Pulmonary artery endothelial cell (primary cell): Measurements from ENCODE around the gene NDC1. TPM values are rescaled to one million over a fixed set of nuclear protein-coding genes. Genes with fewer than 3 reads are reported as not detected.
"Not testable (repeated sequence)": the region's sequence is repeated elsewhere in the genome, so short reads cannot be mapped to it uniquely, and the experiment has no call there.

Experiments used
- DNase-seq: peaks from one replicate; pipeline ENCODE4 v3.0.0-alpha.2; 2011; ENCODE audit warnings: low read depth, low spot score
- total RNA-seq: library from RNA; depleted of rRNA; stranded (reverse); fragments of >200 nt; gene quantifications from 2 replicates; pipeline ENCODE4 v1.2.3, GENCODE V29; 2014

The NDC1 gene
- 29.7 and 52.5 TPM in 2 replicates for total RNA-seq

- DNase-seq = peak; percentile 86
Measured at GRCh38 chr1:53837924-53838653, at the start of gene NDC1. Gene NDC1, minus strand, starts transcription at chr1:53838296. Its CDS starts 35 bp downstream, at chr1:53838261.

GRCh38 chr1:53883600-53883999 lies 45.5 kb upstream of the NDC1 start:
- DNase-seq = not testable (repeated sequence)

- DNase-seq = not testable (repeated sequence)
Measured at GRCh38 chr1:53881853-53882252, 43.8 kb upstream of the NDC1 start.

GRCh38 chr1:53878492-53879105 lies 40.5 kb upstream of the NDC1 start:
- peak; percentile 7 for DNase-seq

GRCh38 chr1:53875150-53875549 lies 37.1 kb upstream of the NDC1 start:
- DNase-seq = not testable (repeated sequence)

GRCh38 chr1:53871773-53872484 lies 33.8 kb upstream of the NDC1 start:
- DNase-seq = no peak

GRCh38 chr1:53871221-53871620 lies 33.1 kb upstream of the NDC1 start:
- no peak for DNase-seq

- DNase-seq = no peak
Measured at GRCh38 chr1:53869454-53870117, 31.5 kb upstream of the NDC1 start.

GRCh38 chr1:53868565-53868964 lies 30.5 kb upstream of the NDC1 start:
- no peak for DNase-seq

GRCh38 chr1:53862507-53862906 lies 24.4 kb upstream of the NDC1 start:
- no peak for DNase-seq

GRCh38 chr1:53860967-53861411 lies 22.9 kb upstream of the NDC1 start:
- peak; percentile 15 for DNase-seq

- no peak for DNase-seq
Measured at GRCh38 chr1:53851571-53852285, 13.6 kb upstream of the NDC1 start.

- no peak for DNase-seq
Measured at GRCh38 chr1:53850082-53850673, 12.1 kb upstream of the NDC1 start.

GRCh38 chr1:53847980-53848379 lies 9.9 kb upstream of the NDC1 start:
- no peak for DNase-seq

GRCh38 chr1:53842347-53842746 lies 4.3 kb upstream of the NDC1 start:
- no peak for DNase-seq

GRCh38 chr1:53838654-53838974 lies 518 bp upstream of the NDC1 start:
- no peak for DNase-seq

GRCh38 chr1:53837646-53837923 lies 511 bp downstream of the NDC1 start:
- DNase-seq = no peak

GRCh38 chr1:53835491-53835890 lies 2.6 kb downstream of the NDC1 start:
- no peak for DNase-seq

- DNase-seq = no peak
Measured at GRCh38 chr1:53834776-53835175, 3.3 kb downstream of the NDC1 start.

- no peak for DNase-seq
Measured at GRCh38 chr1:53833393-53833792, 4.7 kb downstream of the NDC1 start.

- no peak for DNase-seq
Measured at GRCh38 chr1:53826367-53826766, 11.7 kb downstream of the NDC1 start.
